SK-N-SH treated with all-trans-retinoic acid at 6 μM for 48 hours (cell line): Measurements from ENCODE around the gene DAAM2.

Experiments
- ATAC-seq: fragments of 200-7000 bp; cut with Tn5 transposase; 3 replicates; pipeline ENCODE4 v1.9.1; 2020; ENCODE audit warnings: mild to moderate bottlenecking, moderate library complexity
- BACH2 ChIP-seq: fragments of 250-450 bp; sonication (Bioruptor Pico); IDR thresholded peaks from 2 replicates; pipeline ENCODE4 v1.9.0; 2021; ENCODE audit warnings: mild to moderate bottlenecking, borderline replicate concordance
- CREB5 ChIP-seq: fragments of 250-450 bp; sonication (Bioruptor Pico); IDR thresholded peaks from 2 replicates; pipeline ENCODE4 v1.5.1; 2020; ENCODE audit warnings: low read depth, mild to moderate bottlenecking, moderate library complexity
- CSDC2 ChIP-seq: fragments of 250-450 bp; sonication (Bioruptor Pico); IDR thresholded peaks from 2 replicates; pipeline ENCODE4 v1.5.0; 2020; ENCODE audit warnings: mild to moderate bottlenecking, moderate library complexity
- ESRRG ChIP-seq: fragments of 250-450 bp; sonication (Bioruptor Pico); IDR thresholded peaks from 2 replicates; pipeline ENCODE4 v1.6.1; 2021; ENCODE audit warnings: mild to moderate bottlenecking
- GLIS3 ChIP-seq: fragments of 250-450 bp; sonication (Bioruptor Pico); IDR thresholded peaks from 2 replicates; pipeline ENCODE4 v1.5.0; 2020; ENCODE audit warnings: mild to moderate bottlenecking, moderate library complexity
- ISL1 ChIP-seq: fragments of 250-450 bp; sonication (Bioruptor Pico); IDR thresholded peaks from 2 replicates; pipeline ENCODE4 v2.1.2; 2022; ENCODE audit warnings: mild to moderate bottlenecking, moderate library complexity
- OSR1 ChIP-seq: fragments of 250-450 bp; sonication (Bioruptor Pico); IDR thresholded peaks from 2 replicates; pipeline ENCODE4 v1.8.0; 2022; ENCODE audit warnings: moderate library complexity, mild to moderate bottlenecking, inconsistent platforms
- PATZ1 ChIP-seq: fragments of 250-450 bp; sonication (Bioruptor Pico); IDR thresholded peaks from 2 replicates; pipeline ENCODE4 v1.8.0; 2020; ENCODE audit warnings: mild to moderate bottlenecking, moderate library complexity, borderline replicate concordance
- POU6F1 ChIP-seq: fragments of 250-450 bp; sonication (Bioruptor Pico); IDR thresholded peaks from 2 replicates; pipeline ENCODE4 v1.8.0; 2021; ENCODE audit warnings: low read depth, mild to moderate bottlenecking, moderate library complexity, borderline replicate concordance
- PPARA ChIP-seq: fragments of 250-450 bp; sonication (Bioruptor Pico); IDR thresholded peaks from 2 replicates; pipeline ENCODE4 v1.5.0; 2020; ENCODE audit warnings: mild to moderate bottlenecking, borderline replicate concordance
- RARB ChIP-seq: fragments of 250-450 bp; sonication (Bioruptor Pico); IDR thresholded peaks from 2 replicates; pipeline ENCODE4 v1.8.0; 2021; ENCODE audit warnings: mild to moderate bottlenecking, moderate library complexity
- SNAI2 ChIP-seq: fragments of 250-450 bp; sonication (Bioruptor Pico); IDR thresholded peaks from 2 replicates; pipeline ENCODE4 v1.5.0; 2020; ENCODE audit warnings: mild to moderate bottlenecking, moderate library complexity
- TCF4 ChIP-seq: fragments of 250-450 bp; sonication (Bioruptor Pico); IDR thresholded peaks from 2 replicates; pipeline ENCODE4 v1.8.0; 2021; ENCODE audit warnings: mild to moderate bottlenecking, moderate library complexity, borderline replicate concordance
- TOX ChIP-seq: fragments of 250-450 bp; sonication (Bioruptor Pico); IDR thresholded peaks from 2 replicates; pipeline ENCODE4 v1.8.0; 2021; ENCODE audit warnings: mild to moderate bottlenecking, moderate library complexity, borderline replicate concordance
- ZC3H10 ChIP-seq: fragments of 250-450 bp; sonication (Bioruptor Pico); IDR thresholded peaks from 2 replicates; pipeline ENCODE4 v1.5.1; 2021; ENCODE audit warnings: mild to moderate bottlenecking, moderate library complexity
- ZFP3 ChIP-seq: fragments of 250-450 bp; sonication (Bioruptor Pico); IDR thresholded peaks from 2 replicates; pipeline ENCODE4 v1.5.0; 2020; ENCODE audit warnings: mild to moderate bottlenecking, moderate library complexity
- ZFP30 ChIP-seq: fragments of 450-650 bp; formaldehyde crosslinking; IDR thresholded peaks from 2 replicates; pipeline ENCODE4 v1.5.0; 2022; ENCODE audit warnings: mild to moderate bottlenecking, moderate library complexity
- ZNF565 ChIP-seq: fragments of 450-650 bp; formaldehyde crosslinking; conservative IDR thresholded peaks from 2 replicates; pipeline ENCODE4 v1.5.0; 2020; ENCODE audit warnings: low read depth, mild to moderate bottlenecking, moderate library complexity
- ZNF70 ChIP-seq: fragments of 450-650 bp; formaldehyde crosslinking; IDR thresholded peaks from 2 replicates; pipeline ENCODE4 v1.5.0; 2020; ENCODE audit warnings: mild to moderate bottlenecking, moderate library complexity
- ZNF8 ChIP-seq: fragments of 450-650 bp; formaldehyde crosslinking; IDR thresholded peaks from 2 replicates; pipeline ENCODE4 v1.5.0; 2020; ENCODE audit warnings: mild to moderate bottlenecking, moderate library complexity
- TF ChIP-seq, protein P1 (sequence below): fragments of 250-450 bp; sonication (Bioruptor Pico); IDR thresholded peaks from 2 replicates; pipeline ENCODE4 v1.5.1; 2021; ENCODE audit warnings: mild to moderate bottlenecking, moderate library complexity

Gene DAAM2

DNA sequence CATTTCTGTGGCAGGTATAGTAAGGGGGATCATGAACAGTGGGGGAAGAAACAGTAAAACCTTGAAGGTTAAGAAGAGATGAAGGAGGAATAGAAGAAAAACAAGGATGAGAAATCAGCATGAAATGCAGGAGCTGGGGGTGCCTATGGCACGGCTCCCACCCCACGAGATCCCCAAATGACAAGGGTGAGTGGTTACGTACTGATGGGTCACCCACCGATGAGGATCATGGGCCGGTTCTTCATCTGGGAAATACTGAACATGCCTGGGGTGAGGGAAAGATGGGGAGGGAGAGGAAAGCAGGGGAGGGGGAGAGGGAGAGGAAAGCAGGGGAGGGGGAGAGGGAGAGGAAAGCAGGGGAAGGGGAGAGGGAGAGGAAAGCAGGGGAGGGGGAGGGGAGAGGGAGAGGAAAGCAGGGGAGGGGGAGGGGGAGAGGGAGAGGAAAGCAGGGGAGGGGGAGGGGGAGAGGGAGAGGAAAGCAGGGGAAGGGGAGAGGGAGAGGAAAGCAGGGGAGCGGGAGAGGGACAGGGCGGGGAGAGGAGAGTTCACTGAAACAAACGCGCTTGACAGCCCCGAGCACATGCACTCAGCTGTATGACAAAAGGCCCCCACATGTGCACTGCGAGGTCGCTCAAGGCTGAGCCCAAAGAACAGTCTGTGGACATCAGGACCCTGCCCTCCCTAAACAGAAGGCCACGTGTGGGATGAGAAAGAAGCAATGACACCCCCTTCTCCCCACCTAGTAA, 116.8 kb downstream of the DAAM2 start:
- TF ChIP-seq PATZ1 (no peak), BACH2 (no peak), ZC3H10 (CRISPR knock-in tag) (no peak), CSDC2 (CRISPR knock-in tag) (no peak), PPARA (no peak), ZNF8 (CRISPR knock-in tag) (no peak), TCF4 (CRISPR knock-in tag) (no peak), ZNF565 (no peak), ZFP3 (CRISPR knock-in tag) (no peak), ZFP30 (CRISPR knock-in tag) (no peak), GLIS3 (CRISPR knock-in tag) (no peak), SNAI2 (CRISPR knock-in tag) (no peak), ISL1 (CRISPR knock-in tag) (no peak), RARB (CRISPR knock-in tag) (no peak)
- TF ChIP-seq, all 23 proteins: peak for 0
- no peak for ATAC-seq

DNA sequence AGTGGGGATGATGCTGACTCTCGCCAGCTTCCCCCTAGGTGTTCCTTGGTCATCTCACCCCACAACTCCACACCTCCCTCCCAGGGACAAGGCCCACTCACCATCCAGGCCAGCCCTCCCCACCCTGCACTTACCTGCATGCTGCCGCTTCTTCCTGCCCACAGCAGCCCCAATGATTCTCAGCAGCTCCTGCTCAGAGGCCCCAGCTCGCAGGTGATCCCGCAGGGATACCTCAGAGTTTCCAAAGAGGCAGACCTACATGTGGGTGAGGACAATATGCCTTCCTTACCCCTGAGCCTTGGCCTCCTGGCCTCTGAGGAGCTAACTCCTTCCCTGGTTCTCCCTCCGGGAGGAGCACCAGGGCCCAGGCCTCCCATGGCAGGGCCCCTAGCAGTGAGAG, 117.5 kb downstream of the DAAM2 start:
- no peak for TF ChIP-seq PATZ1
- TF ChIP-seq POU6F1 (CRISPR knock-in tag): no peak
- TF ChIP-seq CSDC2 (CRISPR knock-in tag): no peak
- TF ChIP-seq ZNF70 (CRISPR knock-in tag): no peak
- no peak for TF ChIP-seq OSR1 (CRISPR knock-in tag)
- no peak for TF ChIP-seq CREB5 (CRISPR knock-in tag)
- TF ChIP-seq SNAI2 (CRISPR knock-in tag): no peak
- TF ChIP-seq ISL1 (CRISPR knock-in tag): no peak
- no peak for TF ChIP-seq ESRRG (CRISPR knock-in tag)
- TF ChIP-seq, protein P1, sequence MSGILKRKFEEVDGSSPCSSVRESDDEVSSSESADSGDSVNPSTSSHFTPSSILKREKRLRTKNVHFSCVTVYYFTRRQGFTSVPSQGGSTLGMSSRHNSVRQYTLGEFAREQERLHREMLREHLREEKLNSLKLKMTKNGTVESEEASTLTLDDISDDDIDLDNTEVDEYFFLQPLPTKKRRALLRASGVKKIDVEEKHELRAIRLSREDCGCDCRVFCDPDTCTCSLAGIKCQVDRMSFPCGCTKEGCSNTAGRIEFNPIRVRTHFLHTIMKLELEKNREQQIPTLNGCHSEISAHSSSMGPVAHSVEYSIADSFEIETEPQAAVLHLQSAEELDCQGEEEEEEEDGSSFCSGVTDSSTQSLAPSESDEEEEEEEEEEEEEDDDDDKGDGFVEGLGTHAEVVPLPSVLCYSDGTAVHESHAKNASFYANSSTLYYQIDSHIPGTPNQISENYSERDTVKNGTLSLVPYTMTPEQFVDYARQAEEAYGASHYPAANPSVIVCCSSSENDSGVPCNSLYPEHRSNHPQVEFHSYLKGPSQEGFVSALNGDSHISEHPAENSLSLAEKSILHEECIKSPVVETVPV (CRISPR knock-in tag): no peak
- no peak for TF ChIP-seq ZC3H10 (CRISPR knock-in tag)
- no peak for TF ChIP-seq TOX (CRISPR knock-in tag)
- no peak for TF ChIP-seq GLIS3 (CRISPR knock-in tag)
- no peak for TF ChIP-seq ZFP30 (CRISPR knock-in tag)
- ATAC-seq: no peak

GRCh38 chr6:39910164-39910563, 118.0 kb downstream of the DAAM2 start:
- no peak for ATAC-seq
- TF ChIP-seq OSR1 (CRISPR knock-in tag): no peak
- TF ChIP-seq TCF4 (CRISPR knock-in tag): no peak
- TF ChIP-seq ISL1 (CRISPR knock-in tag): no peak
- no peak for TF ChIP-seq GLIS3 (CRISPR knock-in tag)
